GM18867 (cell line): ENCODE measurements around the gene USP46.

Experiments
- ATAC-seq: cut with Tn5 transposase; IDR thresholded peaks from one replicate; pipeline ENCODE4 v1.9.1; 2021; ENCODE audit warnings: mild to moderate bottlenecking, moderate library complexity; ENCODE audit not compliant: unreplicated experiment

The USP46 gene

GRCh38 chr4:52659001-52659721, at the start of gene USP46:
USP46 (minus strand) TSS chr4:52659301; CDS start chr4:52659150, 151 bp downstream.
- peak; percentile 92 for ATAC-seq

- ATAC-seq = no peak
These were observed 45.6 kb upstream of the USP46 start for GRCh38 chr4:52704661-52705060.

- ATAC-seq = no peak
These were observed 45.0 kb upstream of the USP46 start for GRCh38 chr4:52704133-52704532.

GRCh38 chr4:52701207-52701606, 42.1 kb upstream of the USP46 start:
- peak; percentile 96 for ATAC-seq

- no peak for ATAC-seq
These were observed 35.8 kb upstream of the USP46 start for GRCh38 chr4:52694936-52695335.

GRCh38 chr4:52693492-52693891, 34.4 kb upstream of the USP46 start:
- ATAC-seq = no peak

- no peak for ATAC-seq
These were observed 30.0 kb upstream of the USP46 start for GRCh38 chr4:52689096-52689495.

GRCh38 chr4:52687696-52688095, 28.6 kb upstream of the USP46 start:
- ATAC-seq = no peak

GRCh38 chr4:52685316-52685715, 26.2 kb upstream of the USP46 start:
- no peak for ATAC-seq

GRCh38 chr4:52684896-52685295, 25.8 kb upstream of the USP46 start:
- no peak for ATAC-seq

GRCh38 chr4:52680381-52680780, 21.3 kb upstream of the USP46 start:
- no peak for ATAC-seq

- ATAC-seq = no peak
These were observed 17.4 kb upstream of the USP46 start for GRCh38 chr4:52676536-52676935.

- no peak for ATAC-seq
These were observed 16.0 kb upstream of the USP46 start for GRCh38 chr4:52675111-52675510.

- ATAC-seq = no peak
These were observed 11.6 kb upstream of the USP46 start for GRCh38 chr4:52670739-52671138.

GRCh38 chr4:52670121-52670520, 11.0 kb upstream of the USP46 start:
- ATAC-seq = no peak

GRCh38 chr4:52665592-52665991, 6.5 kb upstream of the USP46 start:
- ATAC-seq = peak; percentile 92

- no peak for ATAC-seq
These were observed 5.4 kb upstream of the USP46 start for GRCh38 chr4:52664479-52664878.

- no peak for ATAC-seq
These were observed 3.0 kb upstream of the USP46 start for GRCh38 chr4:52661966-52662690.

GRCh38 chr4:52660643-52661042, 1.5 kb upstream of the USP46 start:
- ATAC-seq = no peak

GRCh38 chr4:52659722-52660261, 691 bp upstream of the USP46 start:
- peak; percentile 29 for ATAC-seq

GRCh38 chr4:52658641-52659000, 480 bp downstream of the USP46 start:
- ATAC-seq = peak; percentile 17
